ENCODE measurements around the gene MARVELD1. TPM values are rescaled to one million over a fixed set of nuclear protein-coding genes. Genes with fewer than 3 reads are reported as not detected.

Gene MARVELD1
- total and polyA plus RNA-seq, 2 experiments from 2014 or later = 7.3 to 23.7 TPM

- no peak for TF ChIP-seq ETS1 (IDR thresholded peaks at IDR 0.05)
- no peak for TF ChIP-seq ZNF462 (CRISPR knock-in tag; IDR thresholded peaks at IDR 0.05)
- TF ChIP-seq EZH2phosphoT487 (IDR thresholded peaks at IDR 0.05; ENCODE audit: unreplicated experiment) = no peak
- TF ChIP-seq EZH2 (IDR thresholded peaks at IDR 0.05; ENCODE audit: low read depth, unreplicated experiment) = no peak
- no peak for TF ChIP-seq NANOG (IDR thresholded peaks at IDR 0.05; ENCODE audit: borderline replicate concordance)
- TF ChIP-seq ZNF331 (CRISPR knock-in tag; IDR thresholded peaks at IDR 0.05; ENCODE audit: low read depth) = no peak
These were observed 39.4 kb downstream of the MARVELD1 start (continued) for GRCh38 chr10:97752956-97753355.

- DNase-seq (ENCODE audit: low spot score) = no peak
- no peak overlapping the region for H3K27ac ChIP-seq (ENCODE audit: low read depth)
- H3K9me2 ChIP-seq (ENCODE audit: insufficient read depth) = no peaks in the 10 kb centered on the region
- H3K4me1 ChIP-seq (ENCODE audit: insufficient read depth) = no peaks in the 10 kb centered on the region
- H3F3A ChIP-seq (replicated peaks; ENCODE audit: low read depth) = no peaks in the 10 kb centered on the region
- no peaks in the 10 kb centered on the region for H3K27me3 ChIP-seq (ENCODE audit: insufficient read depth)
- no peak overlapping the region for H2AFZ ChIP-seq
- no peak for ATAC-seq
- Mint-ChIP-seq H3K9me3 (no peaks in the 10 kb centered on the region), H3K27ac (no peak overlapping the region), H3K4me3 (no peak overlapping the region), H3K36me3 (ENCODE audit: low read depth) (peaks cover 66% of the 10 kb centered on the region), H3K4me1 (no peaks in the 10 kb centered on the region), H3K27me3 (ENCODE audit: insufficient read depth, low read depth, poor library complexity) (peaks cover 8% of the 10 kb centered on the region)
- H3K36me3 ChIP-seq (ENCODE audit: insufficient read depth) = peaks cover 20% of the 10 kb centered on the region; the same call in 1 of the 2 replicates
- H3K79me2 ChIP-seq (replicated peaks; ENCODE audit: insufficient read depth) = no peaks in the 10 kb centered on the region
- no peak overlapping the region for H3K4me2 ChIP-seq
- H4K20me1 ChIP-seq (replicated peaks; ENCODE audit: insufficient read depth) = peaks cover 3% of the 10 kb centered on the region; the same call in 1 of the 2 replicates
- H3K4me3 ChIP-seq = no peak overlapping the region
- TF ChIP-seq EZH2phosphoT487 (IDR thresholded peaks at IDR 0.05; ENCODE audit: unreplicated experiment) = no peak
- no peak for TF ChIP-seq REST (IDR thresholded peaks at IDR 0.05; ENCODE audit: unreplicated experiment)
- no peak for TF ChIP-seq CREB1 (CRISPR knock-in tag; IDR thresholded peaks at IDR 0.05; ENCODE audit: low read depth)
- no peak for TF ChIP-seq EZH2 (IDR thresholded peaks at IDR 0.05; ENCODE audit: low read depth, unreplicated experiment)
- no peak for TF ChIP-seq JUNB (IDR thresholded peaks at IDR 0.05; ENCODE audit: unreplicated experiment)
- no peak for TF ChIP-seq CTCF (conservative IDR thresholded peaks at IDR 0.05; ENCODE audit: low read depth in 2 of 2)
- no peak for TF ChIP-seq ZNF114 (CRISPR knock-in tag; IDR thresholded peaks at IDR 0.05)
- TF ChIP-seq STAT1 (IDR thresholded peaks at IDR 0.05; ENCODE audit: unreplicated experiment) = no peak
These were observed 41.2 kb downstream of the MARVELD1 start for GRCh38 chr10:97754726-97755125.
